DOHH2 (cell line): Measurements from ENCODE around the gene GLOD4.

ENCODE experiments used
- EZH2phosphoT487 ChIP-seq: fragments of 200-600 bp; sonication (generic); IDR thresholded peaks from 2 replicates; pipeline ENCODE4 v1.6.1; 2017; ENCODE audit warnings: borderline replicate concordance, mild to moderate bottlenecking, antibody characterized with exemption, low read length, moderate library complexity, mixed read lengths
- TF ChIP-seq, protein P1 (sequence below): fragments of 200-600 bp; sonication (generic); IDR thresholded peaks from one replicate; pipeline ENCODE4 v1.5.1; 2014; ENCODE audit warnings: antibody characterized with exemption, mild to moderate bottlenecking, low read depth, low read length; ENCODE audit not compliant: poor library complexity, severe bottlenecking

DNA sequence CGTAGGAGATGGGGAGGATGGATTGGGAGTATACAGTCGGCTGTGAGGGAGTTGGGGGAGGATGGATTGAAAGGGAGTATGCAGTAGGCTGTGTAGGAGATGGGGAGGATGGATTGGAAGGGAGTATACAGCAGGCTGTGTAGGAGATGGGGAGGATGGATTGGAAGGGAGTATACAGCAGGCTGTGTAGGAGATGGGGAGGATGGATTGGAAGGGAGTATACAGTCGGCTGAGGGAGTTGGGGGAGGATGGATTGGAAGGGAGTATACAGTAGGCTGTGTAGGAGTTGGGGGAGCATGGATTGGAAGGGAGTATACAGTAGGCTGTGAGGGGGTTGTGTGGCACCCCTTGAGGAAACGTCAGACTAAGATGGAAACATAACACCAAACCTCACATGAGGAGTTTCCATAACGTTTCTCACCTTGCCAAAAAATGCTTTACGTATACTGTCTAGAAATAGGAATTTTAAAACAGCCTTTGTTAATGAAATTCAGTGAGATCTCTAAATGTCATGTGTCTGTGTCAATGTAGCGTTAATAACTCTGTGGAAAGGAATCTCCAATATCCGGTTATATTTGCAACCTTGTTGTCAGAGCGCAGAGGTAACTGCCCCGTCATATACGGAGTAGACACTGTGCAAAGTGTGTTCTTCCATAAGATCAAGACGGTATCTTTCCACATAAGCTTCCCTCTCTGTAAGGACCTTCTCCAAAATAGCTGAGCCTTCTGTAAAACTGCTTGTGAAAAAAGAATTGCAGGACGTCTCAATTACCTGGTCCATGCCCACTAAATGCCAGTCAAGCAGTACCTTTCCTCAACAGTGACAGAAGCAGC, 61.2 kb downstream of the GLOD4 start:
- TF ChIP-seq, protein P1, sequence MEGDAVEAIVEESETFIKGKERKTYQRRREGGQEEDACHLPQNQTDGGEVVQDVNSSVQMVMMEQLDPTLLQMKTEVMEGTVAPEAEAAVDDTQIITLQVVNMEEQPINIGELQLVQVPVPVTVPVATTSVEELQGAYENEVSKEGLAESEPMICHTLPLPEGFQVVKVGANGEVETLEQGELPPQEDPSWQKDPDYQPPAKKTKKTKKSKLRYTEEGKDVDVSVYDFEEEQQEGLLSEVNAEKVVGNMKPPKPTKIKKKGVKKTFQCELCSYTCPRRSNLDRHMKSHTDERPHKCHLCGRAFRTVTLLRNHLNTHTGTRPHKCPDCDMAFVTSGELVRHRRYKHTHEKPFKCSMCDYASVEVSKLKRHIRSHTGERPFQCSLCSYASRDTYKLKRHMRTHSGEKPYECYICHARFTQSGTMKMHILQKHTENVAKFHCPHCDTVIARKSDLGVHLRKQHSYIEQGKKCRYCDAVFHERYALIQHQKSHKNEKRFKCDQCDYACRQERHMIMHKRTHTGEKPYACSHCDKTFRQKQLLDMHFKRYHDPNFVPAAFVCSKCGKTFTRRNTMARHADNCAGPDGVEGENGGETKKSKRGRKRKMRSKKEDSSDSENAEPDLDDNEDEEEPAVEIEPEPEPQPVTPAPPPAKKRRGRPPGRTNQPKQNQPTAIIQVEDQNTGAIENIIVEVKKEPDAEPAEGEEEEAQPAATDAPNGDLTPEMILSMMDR, result no peak
- no peak for TF ChIP-seq EZH2phosphoT487
